Retinal pigment epithelial cell (primary cell): ENCODE results near the gene GLS.
"Not testable (repeated sequence)": the region's sequence is repeated elsewhere in the genome, so short reads cannot be mapped to it uniquely, and the experiment has no call there.

ENCODE experiments used
- DNase-seq: peaks from one replicate; pipeline ENCODE4 v3.0.0-alpha.2; 2010; ENCODE audit warnings: low read depth
- H3K4me3 ChIP-seq: 2 replicates; pipeline ENCODE4 v1.5.1; 2011; ENCODE audit warnings: mild to moderate bottlenecking, low read length, control low read depth, moderate library complexity
- TF ChIP-seq, protein P1 (sequence below): conservative IDR thresholded peaks from 2 replicates; pipeline ENCODE4 v1.5.1; 2011; ENCODE audit warnings: low read depth, low read length, control low read depth, inconsistent platforms

Gene GLS

DNA sequence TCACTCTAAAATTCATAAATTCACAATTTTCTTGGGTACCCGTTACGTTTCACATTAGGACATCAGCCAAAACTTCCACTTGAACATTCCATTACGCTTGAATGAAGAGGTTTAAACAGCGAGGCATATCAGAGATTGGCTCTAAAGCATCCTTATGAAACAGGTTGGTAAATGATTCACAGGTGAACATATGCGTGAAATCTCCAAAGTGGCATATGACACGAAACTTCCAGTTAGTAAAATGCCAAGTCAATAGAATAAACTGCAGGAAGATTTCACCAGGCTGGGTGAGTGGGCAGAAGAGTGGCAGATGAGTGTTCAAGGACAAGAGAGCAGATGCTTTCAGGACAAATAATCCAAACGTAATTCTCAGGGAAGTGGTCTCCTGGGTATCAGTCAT is 33.9 kb upstream of the GLS start:
- DNase-seq = no peak
- H3K4me3 ChIP-seq = no peak overlapping the region
- TF ChIP-seq, protein P1, sequence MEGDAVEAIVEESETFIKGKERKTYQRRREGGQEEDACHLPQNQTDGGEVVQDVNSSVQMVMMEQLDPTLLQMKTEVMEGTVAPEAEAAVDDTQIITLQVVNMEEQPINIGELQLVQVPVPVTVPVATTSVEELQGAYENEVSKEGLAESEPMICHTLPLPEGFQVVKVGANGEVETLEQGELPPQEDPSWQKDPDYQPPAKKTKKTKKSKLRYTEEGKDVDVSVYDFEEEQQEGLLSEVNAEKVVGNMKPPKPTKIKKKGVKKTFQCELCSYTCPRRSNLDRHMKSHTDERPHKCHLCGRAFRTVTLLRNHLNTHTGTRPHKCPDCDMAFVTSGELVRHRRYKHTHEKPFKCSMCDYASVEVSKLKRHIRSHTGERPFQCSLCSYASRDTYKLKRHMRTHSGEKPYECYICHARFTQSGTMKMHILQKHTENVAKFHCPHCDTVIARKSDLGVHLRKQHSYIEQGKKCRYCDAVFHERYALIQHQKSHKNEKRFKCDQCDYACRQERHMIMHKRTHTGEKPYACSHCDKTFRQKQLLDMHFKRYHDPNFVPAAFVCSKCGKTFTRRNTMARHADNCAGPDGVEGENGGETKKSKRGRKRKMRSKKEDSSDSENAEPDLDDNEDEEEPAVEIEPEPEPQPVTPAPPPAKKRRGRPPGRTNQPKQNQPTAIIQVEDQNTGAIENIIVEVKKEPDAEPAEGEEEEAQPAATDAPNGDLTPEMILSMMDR = no peak

DNA sequence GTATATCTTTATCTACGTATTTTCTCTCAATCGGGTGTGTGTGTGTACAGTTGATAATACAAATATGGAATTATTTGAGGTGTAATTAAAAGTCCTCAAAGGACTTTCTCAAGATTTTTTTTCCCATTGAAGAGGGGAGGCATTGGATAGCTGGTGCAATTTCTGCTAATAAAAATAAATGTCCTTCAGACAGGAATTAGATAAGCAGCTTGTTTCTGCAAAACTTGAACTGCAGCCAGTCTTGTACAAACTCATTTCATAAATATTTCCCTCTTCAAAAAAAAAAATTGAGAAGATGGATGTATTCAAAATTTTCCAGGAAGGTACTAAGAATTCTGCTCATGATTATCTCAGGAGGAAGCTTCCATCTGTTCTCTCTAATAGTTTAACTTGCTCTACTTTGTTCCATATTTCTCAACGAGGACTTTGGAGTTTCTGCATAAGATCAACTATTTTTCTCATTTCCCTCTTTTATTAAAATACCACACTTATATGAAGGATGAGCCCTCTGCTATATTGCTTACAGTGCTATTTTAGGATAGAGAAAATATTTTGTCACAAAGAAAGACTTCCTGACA is 33.0 kb upstream of the GLS start:
- no peak overlapping the region for H3K4me3 ChIP-seq
- DNase-seq = no peak
- TF ChIP-seq, protein P1 = no peak

DNA sequence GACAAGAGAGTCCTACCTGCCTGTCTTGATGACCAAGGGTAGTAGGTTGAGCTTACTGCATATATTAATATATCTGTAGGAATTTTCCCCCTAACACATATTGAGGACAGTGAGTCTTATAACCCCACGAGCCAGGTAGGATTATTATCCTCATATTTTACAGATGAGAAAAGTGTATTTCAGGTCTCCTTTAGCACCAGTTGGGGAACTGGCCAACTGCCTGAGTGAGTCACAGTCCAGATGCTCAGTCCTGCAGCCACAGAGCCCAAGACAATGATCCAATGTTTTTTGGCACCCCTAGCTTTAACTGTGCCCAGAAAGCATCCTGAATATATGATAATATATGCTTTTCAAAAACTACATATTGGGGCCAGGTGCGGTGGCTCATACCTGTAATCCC is 30.8 kb upstream of the GLS start:
- H3K4me3 ChIP-seq = no peak overlapping the region
- DNase-seq = no peak
- TF ChIP-seq, protein P1 = no peak

DNA sequence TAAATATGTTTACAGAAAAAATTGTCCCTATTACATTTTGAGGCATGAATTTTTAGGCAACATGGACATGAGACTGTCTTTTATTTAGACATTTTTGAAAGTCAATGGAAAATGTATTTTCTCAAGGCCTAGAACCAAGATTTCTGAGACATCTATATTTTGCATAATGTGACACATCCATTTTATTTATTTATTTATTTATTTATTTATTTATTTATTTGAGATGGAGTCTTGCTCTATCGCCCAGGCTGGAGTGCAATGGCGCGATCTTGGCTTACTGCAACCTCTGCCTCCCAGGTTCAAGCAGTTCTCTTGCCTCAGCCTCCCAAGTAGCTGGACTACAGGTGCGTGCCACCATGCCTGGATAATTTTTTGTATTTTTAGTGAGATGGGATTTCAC is 27.6 kb upstream of the GLS start:
- H3K4me3 ChIP-seq, DNase-seq: not testable (repeated sequence)

DNA sequence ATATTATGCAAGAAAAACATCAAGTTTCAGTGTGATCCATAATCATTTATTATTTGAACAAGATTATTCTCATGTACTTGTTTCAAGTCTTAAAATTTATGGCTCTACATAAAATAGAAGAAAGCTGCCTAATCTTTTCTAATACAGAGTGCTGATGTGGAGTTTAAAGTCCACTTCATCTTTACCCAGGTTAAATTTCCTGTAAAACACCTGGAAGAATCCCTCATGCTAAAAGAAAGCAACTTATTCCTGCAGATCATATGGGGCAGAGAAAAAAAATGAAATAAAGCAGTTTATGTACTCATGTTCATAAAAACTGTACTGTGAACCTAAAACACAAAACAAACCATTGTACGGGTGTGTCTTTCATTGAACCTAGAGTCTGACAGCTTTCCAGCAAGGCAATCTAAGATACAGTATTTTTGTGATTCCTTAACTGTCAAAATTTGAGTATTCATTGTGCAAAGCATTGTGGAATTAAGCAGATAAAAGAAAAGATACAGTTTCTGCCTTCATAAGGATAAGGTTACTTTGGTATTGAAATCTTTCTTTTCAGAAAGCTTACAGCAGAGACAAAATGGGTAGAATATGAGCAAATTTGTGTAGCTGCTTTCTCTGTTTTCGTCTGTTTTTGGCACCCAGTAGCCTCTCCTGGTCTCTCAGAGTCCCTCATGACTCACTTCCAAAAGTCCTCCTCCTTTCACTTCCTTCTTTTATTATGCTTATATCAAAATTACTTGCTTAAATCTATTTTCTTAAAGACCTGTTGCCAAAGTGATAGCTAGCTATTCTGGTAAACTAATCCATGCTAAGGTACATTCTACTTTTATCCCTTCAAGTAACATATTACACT is 26.9 kb upstream of the GLS start:
- no peak overlapping the region for H3K4me3 ChIP-seq
- TF ChIP-seq, protein P1 = no peak
- no peak for DNase-seq

DNA sequence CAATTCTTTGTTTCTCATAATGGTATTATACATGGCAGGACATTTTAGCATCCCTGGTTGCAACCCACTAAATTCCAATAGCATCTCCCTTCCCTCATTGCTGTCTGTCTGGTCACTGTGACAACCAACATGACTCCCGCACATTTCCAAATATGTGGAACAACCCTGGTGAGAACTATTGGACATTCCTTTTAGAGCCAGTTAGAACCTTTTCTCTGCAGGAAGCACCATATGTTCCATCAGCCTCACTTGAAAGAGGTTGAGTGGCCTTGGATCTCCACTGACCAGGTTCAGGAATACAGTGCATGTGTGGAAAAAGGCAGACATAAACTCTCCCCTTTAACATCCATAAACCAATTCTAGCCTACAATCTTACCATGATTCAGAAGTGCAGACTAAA is 25.9 kb upstream of the GLS start:
- no peak overlapping the region for H3K4me3 ChIP-seq
- DNase-seq = no peak
- TF ChIP-seq, protein P1 = no peak

DNA sequence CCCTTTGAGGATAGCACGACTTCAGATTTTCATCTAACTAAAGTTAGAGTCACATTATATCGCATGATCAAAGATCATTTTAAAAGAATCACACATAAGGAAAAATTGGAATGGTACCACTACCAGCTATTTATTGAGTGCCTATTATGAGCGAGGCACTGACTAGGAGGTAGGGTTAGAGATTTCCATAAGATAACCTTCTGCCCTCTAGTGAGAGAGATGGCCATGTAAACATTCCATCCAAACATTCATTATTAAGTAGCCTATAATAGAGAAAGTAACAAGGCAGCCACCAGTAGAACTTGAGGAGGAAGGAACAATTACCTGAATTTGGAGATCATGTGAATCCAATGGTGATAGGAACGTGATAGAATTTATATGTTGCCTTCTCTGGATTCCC is 25.4 kb upstream of the GLS start:
- no peak for DNase-seq
- TF ChIP-seq, protein P1 = no peak
- no peak overlapping the region for H3K4me3 ChIP-seq
